ENCODE results near the gene SP2. TPM values are rescaled to one million over a fixed set of nuclear protein-coding genes. Genes with fewer than 3 reads are reported as not detected.

The SP2 gene
- total and polyA plus RNA-seq, 2 donors (not counting 1 experiment from before 2014, with no cell fraction given): 25.4 to 32.5 TPM

GRCh38 chr17:47942568-47942967, 46.5 kb downstream of the SP2 start:
- Histone ChIP-seq H3K4me3 (ENCODE audit: control extremely low read depth in 1 of 5, extremely low read depth in 1 of 5, insufficient read depth in 1 of 5, low read depth in 2 of 5, low read length in 4 of 5) (no peak overlapping the region), H3K4me2 (replicated peaks; ENCODE audit: low read depth, low read length, poor library complexity, severe bottlenecking) (peak overlapping the region; percentile 91), H3K36me3 (replicated peaks in 1 of 2; ENCODE audit: control extremely low read depth in 1 of 2, control insufficient read depth in 1 of 2, extremely low read depth in 1 of 2, insufficient read depth in 2 of 2, low read length in 1 of 2) (peaks cover 0 to 21% of the 10 kb centered on the region in 2 experiments), H4K20me1 (ENCODE audit: control insufficient read depth, insufficient read depth, low read length, poor library complexity, severe bottlenecking) (no peaks in the 10 kb centered on the region), H3K79me2 (ENCODE audit: control insufficient read depth, insufficient read depth, low read length) (peaks cover 7% of the 10 kb centered on the region), H2AFZ (ENCODE audit: insufficient read depth, low read depth, low read length, poor library complexity, severe bottlenecking) (peak overlapping the region; percentile 95), H3K4me1 (ENCODE audit: control insufficient read depth in 2 of 2, insufficient read depth in 2 of 2, low read length in 2 of 2) (peaks cover 11 to 22% of the 10 kb centered on the region in 2 donors), H3K9me3 (ENCODE audit: control extremely low read depth in 1 of 3, control insufficient read depth in 2 of 3, insufficient read depth in 1 of 3, low read length in 2 of 3) (no peaks in the 10 kb centered on the region), H3K9ac (ENCODE audit: low read length) (no peak overlapping the region), H3K27ac (ENCODE audit: low read length in 2 of 2) (peak overlapping the region in 1 of 2 donors; percentile 83), H3K27me3 (replicated peaks in 1 of 4; ENCODE audit: control extremely low read depth in 1 of 4, control insufficient read depth in 3 of 4, insufficient read depth in 4 of 4, low read length in 3 of 4) (no peaks in the 10 kb centered on the region)
- intact Hi-C loops (cut with micrococcal nuclease): no loop called here
- Mint-ChIP-seq H3K27ac (no peak overlapping the region), H3K9me3 (ENCODE audit: insufficient read depth) (no peaks in the 10 kb centered on the region), H3K27me3 (no peaks in the 10 kb centered on the region), H3K4me3 (peak overlapping the region; percentile 88), H3K4me1 (peaks cover 35% of the 10 kb centered on the region)
- CTCF ChIA-PET: interaction anchor here (1.2 to 5.5 kb wide), 6 partner anchors 7 to 676 kb away, joined by 3 to 44 read pairs (median 8); partner anchors contain the start of gene CDK5RAP3
- TF ChIP-seq CTCF (IDR thresholded peaks at IDR 0.05) (no peak), EZH2 (IDR thresholded peaks at IDR 0.05; ENCODE audit: borderline replicate concordance, insufficient read depth, low read depth, low read length, poor library complexity, severe bottlenecking) (no peak)
- WGBS (ENCODE audit: insufficient coverage): 97% methylated on average over 3 of the region's 6 CpGs
- POLR2A ChIA-PET: interaction anchor here (0.6 to 2.5 kb wide), 2 partner anchors 28 to 323 kb away, joined by 7 to 18 read pairs; partner anchors contain the start of gene CDK5RAP3
- DNase-seq: no peak
- no peak for ATAC-seq (ENCODE audit: low read depth)

- DNase-seq (no peak), ATAC-seq (ENCODE audit: low read depth) (no peak)
- Histone ChIP-seq H4K20me1 (ENCODE audit: control insufficient read depth, insufficient read depth, low read length, poor library complexity, severe bottlenecking) (no peaks in the 10 kb centered on the region), H2AFZ (ENCODE audit: insufficient read depth, low read depth, low read length, poor library complexity, severe bottlenecking) (no peak overlapping the region), H3K27me3 (replicated peaks in 1 of 4; ENCODE audit: control extremely low read depth in 1 of 4, control insufficient read depth in 3 of 4, insufficient read depth in 4 of 4, low read length in 3 of 4) (no peaks in the 10 kb centered on the region), H3K79me2 (ENCODE audit: control insufficient read depth, insufficient read depth, low read length) (peaks cover 7% of the 10 kb centered on the region), H3K36me3 (replicated peaks in 1 of 2; ENCODE audit: control extremely low read depth in 1 of 2, control insufficient read depth in 1 of 2, extremely low read depth in 1 of 2, insufficient read depth in 2 of 2, low read length in 1 of 2) (peaks cover 0 to 28% of the 10 kb centered on the region in 2 experiments), H3K4me1 (ENCODE audit: control insufficient read depth in 2 of 2, insufficient read depth in 2 of 2, low read length in 2 of 2) (peaks cover 25 to 39% of the 10 kb centered on the region in 2 donors), H3K4me3 (ENCODE audit: control extremely low read depth in 1 of 5, extremely low read depth in 1 of 5, insufficient read depth in 1 of 5, low read depth in 2 of 5, low read length in 4 of 5) (no peak overlapping the region), H3K9ac (ENCODE audit: low read length) (no peak overlapping the region), H3K4me2 (replicated peaks; ENCODE audit: low read depth, low read length, poor library complexity, severe bottlenecking) (no peak overlapping the region), H3K9me3 (ENCODE audit: control extremely low read depth in 1 of 3, control insufficient read depth in 2 of 3, insufficient read depth in 1 of 3, low read length in 2 of 3) (no peaks in the 10 kb centered on the region), H3K27ac (ENCODE audit: low read length in 2 of 2) (no peak overlapping the region)
- no peaks in the 10 kb centered on the region for H3K9me3 Mint-ChIP-seq (ENCODE audit: insufficient read depth)
- intact Hi-C loops (cut with micrococcal nuclease): no loop called here
- H3K27me3 Mint-ChIP-seq: no peaks in the 10 kb centered on the region
- WGBS (ENCODE audit: insufficient coverage): 84% methylated on average over 4 of the region's 8 CpGs
- CTCF ChIA-PET: interaction anchor here (0.9 to 10.4 kb wide), 5 partner anchors 10 to 173 kb away, joined by 3 to 155 read pairs (median 4); partner anchors contain the start of gene CDK5RAP3
- no peak overlapping the region for H3K27ac Mint-ChIP-seq
- POLR2A ChIA-PET: no interaction called here
- TF ChIP-seq CTCF (IDR thresholded peaks at IDR 0.05) (no peak), EZH2 (IDR thresholded peaks at IDR 0.05; ENCODE audit: borderline replicate concordance, insufficient read depth, low read depth, low read length, poor library complexity, severe bottlenecking) (no peak)
- H3K4me3 Mint-ChIP-seq: no peak overlapping the region
- H3K4me1 Mint-ChIP-seq: peaks cover 48% of the 10 kb centered on the region
Observed at GRCh38 chr17:47945080-47945479, 49.0 kb downstream of the SP2 start.

Data from B cell (primary cell).